GM12865 (cell line): ENCODE results near the gene INSYN1.

Experiments
- DNase-seq: peaks from one replicate; pipeline ENCODE4 v3.0.0; 2010; ENCODE audit warnings: low read depth
- H3K4me3 ChIP-seq: 2 replicates; pipeline ENCODE4 v1.5.1; 2011; ENCODE audit warnings: mild to moderate bottlenecking, low read depth, low read length, control low read depth
- CTCF ChIP-seq: IDR thresholded peaks from 2 replicates; pipeline ENCODE4 v1.5.1; 2011; ENCODE audit warnings: low read length, control low read depth, low read depth, inconsistent platforms; ENCODE audit not compliant: insufficient read depth; ENCODE audit errors: missing control alignments

Gene INSYN1

GRCh38 chr15:73753250-73754130, at the start of gene INSYN1:
INSYN1 (minus strand) TSS chr15:73753351; CDS start chr15:73751130, 2,221 bp downstream.
- H3K4me3 ChIP-seq: no peak within 1 kb of the TSS
- DNase-seq: no peak
- TF ChIP-seq CTCF: no peak

GRCh38 chr15:73802431-73803041, 49.4 kb upstream of the INSYN1 start:
- no peak overlapping the region for H3K4me3 ChIP-seq
- no peak for DNase-seq
- no peak for TF ChIP-seq CTCF

- H3K4me3 ChIP-seq: no peak overlapping the region
- TF ChIP-seq CTCF: no peak
- no peak for DNase-seq
Measured at GRCh38 chr15:73800662-73801345, 47.7 kb upstream of the INSYN1 start.

GRCh38 chr15:73799466-73799865, 46.3 kb upstream of the INSYN1 start:
- TF ChIP-seq CTCF: no peak
- H3K4me3 ChIP-seq: no peak overlapping the region
- no peak for DNase-seq

GRCh38 chr15:73797366-73798158, 44.4 kb upstream of the INSYN1 start:
- H3K4me3 ChIP-seq: no peak overlapping the region
- no peak for DNase-seq
- TF ChIP-seq CTCF: no peak

- TF ChIP-seq CTCF: no peak
- no peak for DNase-seq
- H3K4me3 ChIP-seq: no peak overlapping the region
Measured at GRCh38 chr15:73796331-73796831, 43.2 kb upstream of the INSYN1 start.
